Muscle layer of duodenum (tissue), 2 donors: Measurements from ENCODE around the gene PI4K2B.
"Not testable (repeated sequence)": the region's sequence is repeated elsewhere in the genome, so short reads cannot be mapped to it uniquely, and the experiment has no call there.

Experiments
- H3K27ac ChIP-seq: one replicate; pipeline ENCODE4 v1.7.0; 2013; ENCODE audit warnings: mild to moderate bottlenecking, low read length
- H3K27me3 ChIP-seq: one replicate; pipeline ENCODE4 v1.7.0; 2013; ENCODE audit warnings: low read depth, mild to moderate bottlenecking, control low read depth, low read length
- H3K36me3 ChIP-seq, 2 donors: one replicate each; pipeline ENCODE4 v1.7.0; 2013; ENCODE audit warnings: low read length in 2 of 2, control low read depth in 1 of 2, mild to moderate bottlenecking in 1 of 2; ENCODE audit not compliant: insufficient read depth in 2 of 2, control insufficient read depth in 1 of 2
- H3K4me1 ChIP-seq, 2 donors: one replicate each; pipeline ENCODE4 v1.7.0; 2013; ENCODE audit warnings: low read length in 2 of 2, mild to moderate bottlenecking in 2 of 2, control low read depth in 1 of 2, moderate library complexity in 1 of 2; ENCODE audit not compliant: insufficient read depth in 2 of 2, control insufficient read depth in 1 of 2
- H3K4me3 ChIP-seq, 2 donors: one replicate each; pipeline ENCODE4 v1.7.0; 2013; ENCODE audit warnings: low read length in 2 of 2, low read depth in 1 of 2, mild to moderate bottlenecking in 1 of 2
- H3K9me3 ChIP-seq, 2 donors: one replicate each; pipeline ENCODE4 v1.7.0; 2013; ENCODE audit warnings: low read length in 2 of 2, control low read depth in 1 of 2, mild to moderate bottlenecking in 1 of 2; ENCODE audit not compliant: control insufficient read depth in 1 of 2
- donor health status: healthy.

Gene PI4K2B

DNA sequence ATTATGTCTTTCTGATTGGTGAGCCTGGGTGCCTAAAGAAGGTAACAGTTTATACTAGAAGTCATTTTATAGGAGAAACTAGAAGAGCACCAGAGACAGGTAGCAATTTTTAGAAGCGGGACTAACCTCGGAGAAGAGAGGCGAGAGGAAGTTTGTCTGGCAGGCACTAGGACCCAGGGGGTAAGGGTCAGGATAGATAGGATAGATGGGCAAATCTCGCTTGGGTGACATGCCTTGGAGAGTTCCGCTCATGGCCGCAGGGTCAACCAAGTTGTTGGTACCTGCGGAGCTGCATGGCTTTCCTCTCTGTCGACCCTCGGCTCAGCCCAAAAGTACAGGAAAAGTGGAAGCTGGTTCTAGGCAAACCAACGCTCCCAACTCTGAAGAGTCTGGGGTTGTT, 11.3 kb downstream of the PI4K2B start:
- Histone ChIP-seq H3K4me1 (no peaks in the 10 kb centered on the region), H3K36me3 (no peaks in the 10 kb centered on the region), H3K9me3 (no peaks in the 10 kb centered on the region), H3K27me3 (no peaks in the 10 kb centered on the region), H3K27ac (no peak overlapping the region), H3K4me3 (no peak overlapping the region)

DNA sequence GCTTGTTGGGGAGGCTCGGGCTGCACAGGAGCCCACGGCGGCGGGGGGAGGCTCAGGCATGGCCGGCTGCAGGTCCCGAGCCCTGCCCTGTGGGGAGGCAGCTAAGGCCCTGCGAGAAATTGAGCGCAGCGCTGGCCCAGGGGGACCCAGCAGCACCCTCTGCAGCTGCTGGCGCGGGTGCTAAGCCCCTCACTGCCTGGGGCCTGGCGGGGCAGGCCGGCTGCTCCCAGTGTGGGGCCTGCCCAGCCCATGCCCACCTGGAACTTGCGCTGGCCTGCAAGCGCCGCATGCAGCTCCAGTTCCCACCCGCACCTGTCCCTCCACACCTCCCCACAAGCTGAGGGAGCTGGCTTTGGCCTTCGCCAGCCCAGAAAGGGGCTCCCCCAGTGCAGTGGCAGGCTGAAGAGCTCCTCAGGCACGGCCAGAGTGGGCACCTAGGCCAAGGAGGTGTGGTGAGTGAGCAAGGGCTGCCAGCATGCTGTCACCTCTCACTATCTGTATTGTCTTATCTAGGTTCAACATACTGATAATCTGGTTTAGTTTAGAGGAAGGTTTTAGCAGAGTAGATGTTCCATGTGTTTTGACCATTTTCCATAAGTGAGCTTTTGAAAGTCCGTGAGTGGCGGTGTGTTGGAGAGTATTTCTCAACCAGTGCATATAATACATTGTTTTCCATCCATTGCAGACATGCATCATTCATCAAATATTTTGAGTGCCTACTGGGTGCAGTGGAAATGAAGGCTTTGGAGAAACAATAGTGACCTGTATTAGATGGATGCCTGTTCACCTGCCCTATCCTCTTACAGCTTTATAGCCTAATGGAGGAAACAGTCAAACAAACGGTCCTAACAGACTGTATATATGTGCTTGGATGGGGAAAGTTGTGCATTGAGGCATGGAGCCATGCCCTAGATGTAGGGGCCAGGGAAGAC, 13.1 kb downstream of the PI4K2B start:
- Histone ChIP-seq H3K4me1 (no peaks in the 10 kb centered on the region), H3K27ac (no peak overlapping the region), H3K9me3 (no peaks in the 10 kb centered on the region), H3K36me3 (no peaks in the 10 kb centered on the region), H3K4me3 (no peak overlapping the region), H3K27me3 (no peaks in the 10 kb centered on the region)

DNA sequence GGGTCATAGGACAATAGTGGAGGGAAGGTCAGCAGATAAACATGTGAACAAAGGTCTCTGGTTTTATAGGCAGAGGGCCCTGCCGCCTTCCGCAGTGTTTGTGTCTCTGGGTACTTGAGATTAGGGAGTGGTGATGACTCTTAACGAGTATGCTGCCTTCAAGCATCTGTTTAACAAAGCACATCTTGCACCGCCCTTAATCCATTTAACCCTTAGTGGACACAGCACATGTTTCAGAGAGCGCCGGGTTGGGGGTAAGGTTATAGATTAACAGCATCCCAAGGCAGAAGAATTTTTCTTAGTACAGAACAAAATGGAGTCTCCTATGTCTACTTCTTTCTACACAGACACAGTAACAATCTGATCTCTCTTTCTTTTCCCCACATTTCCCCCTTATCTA, 15.0 kb downstream of the PI4K2B start:
- not testable (repeated sequence) for H3K36me3 ChIP-seq, H3K27ac ChIP-seq, H3K27me3 ChIP-seq, H3K9me3 ChIP-seq, H3K4me1 ChIP-seq, H3K4me3 ChIP-seq

DNA sequence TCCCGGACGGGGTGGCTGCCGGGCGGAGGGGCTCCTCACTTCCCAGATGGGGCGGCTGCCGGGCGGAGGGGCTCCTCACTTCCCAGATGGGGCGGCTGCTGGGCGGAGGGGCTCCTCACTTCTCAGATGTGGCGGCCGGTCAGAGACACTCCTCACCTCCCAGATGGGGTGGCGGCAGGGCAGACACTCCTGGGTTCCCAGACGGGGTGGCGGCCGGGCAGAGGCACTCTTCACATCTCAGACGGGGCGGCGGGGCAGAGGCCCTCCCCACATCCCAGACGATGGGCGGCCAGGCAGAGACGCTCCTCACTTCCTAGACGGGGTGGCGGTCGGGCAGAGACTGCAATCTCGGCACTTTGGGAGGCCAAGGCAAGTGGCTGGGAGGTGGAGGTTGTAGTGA, 15.7 kb downstream of the PI4K2B start:
- not testable (repeated sequence) for H3K4me1 ChIP-seq, H3K36me3 ChIP-seq, H3K27ac ChIP-seq, H3K4me3 ChIP-seq, H3K9me3 ChIP-seq, H3K27me3 ChIP-seq

DNA sequence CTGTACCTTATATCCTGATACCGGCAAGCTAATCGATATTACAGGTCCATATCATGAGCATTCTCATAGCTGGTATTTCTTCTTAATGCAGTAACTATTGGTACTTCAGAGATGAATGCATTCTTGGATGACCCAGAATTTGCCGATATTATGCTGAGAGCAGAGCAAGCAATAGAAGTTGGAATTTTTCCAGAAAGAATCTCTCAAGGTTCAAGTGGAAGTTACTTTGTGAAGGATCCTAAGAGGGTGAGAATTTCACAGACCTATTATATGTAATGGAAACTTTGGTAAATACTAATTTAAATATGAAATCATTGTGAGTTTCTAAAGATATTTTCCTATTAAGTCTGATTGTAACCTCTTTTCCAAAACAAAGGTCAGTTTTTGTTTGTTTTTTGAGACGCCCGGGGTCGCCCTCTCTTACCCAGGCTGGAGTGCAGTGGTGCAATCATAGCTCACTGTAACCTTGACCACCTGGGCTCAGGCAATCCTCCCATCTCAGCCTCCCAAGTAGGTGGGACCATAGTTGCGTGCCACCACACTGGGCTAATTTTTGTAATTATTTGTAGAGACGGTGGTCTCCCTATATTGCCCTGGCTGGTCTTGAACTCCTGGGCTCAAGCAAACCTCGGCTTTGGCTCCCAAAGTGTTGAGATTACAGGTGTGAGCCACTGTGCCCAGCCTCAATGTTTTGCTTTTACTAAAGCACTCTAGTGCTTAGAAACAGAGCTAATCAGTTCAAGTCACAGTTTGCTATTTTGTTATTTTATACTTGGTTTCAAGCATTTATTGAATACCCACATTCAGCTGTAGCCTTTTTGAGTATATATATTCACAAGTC, 18.6 kb downstream of the PI4K2B start:
- no peaks in the 10 kb centered on the region for H3K27me3 ChIP-seq
- H3K4me1 ChIP-seq = peaks cover 0 to 5% of the 10 kb centered on the region in 2 donors
- no peak overlapping the region for H3K4me3 ChIP-seq
- peaks cover 18 to 19% of the 10 kb centered on the region in 2 donors for H3K36me3 ChIP-seq
- no peaks in the 10 kb centered on the region for H3K9me3 ChIP-seq
- no peak overlapping the region for H3K27ac ChIP-seq

DNA sequence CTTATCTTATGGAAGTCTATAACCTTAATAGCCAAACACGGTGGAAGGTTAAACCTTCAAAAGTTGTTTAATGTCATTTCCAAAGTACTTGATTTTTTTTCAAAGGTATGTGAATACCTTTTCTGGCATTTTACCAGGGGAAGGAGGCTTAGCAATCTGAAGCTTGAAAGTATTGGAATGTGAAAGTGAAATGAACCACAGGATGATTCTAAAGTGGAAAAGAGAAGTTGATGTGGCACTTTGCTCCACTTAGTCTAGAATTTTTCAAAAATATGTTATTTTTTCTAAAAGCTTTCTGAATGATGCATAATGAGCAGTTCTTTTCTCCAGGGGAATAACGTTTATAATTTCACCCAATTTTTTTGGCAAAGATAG, 19.2 kb downstream of the PI4K2B start:
- Histone ChIP-seq H3K4me1 (peaks cover 0 to 5% of the 10 kb centered on the region in 2 donors), H3K4me3 (no peak overlapping the region), H3K27ac (no peak overlapping the region), H3K9me3 (no peaks in the 10 kb centered on the region), H3K27me3 (no peaks in the 10 kb centered on the region), H3K36me3 (peaks cover 18 to 21% of the 10 kb centered on the region in 2 donors)

DNA sequence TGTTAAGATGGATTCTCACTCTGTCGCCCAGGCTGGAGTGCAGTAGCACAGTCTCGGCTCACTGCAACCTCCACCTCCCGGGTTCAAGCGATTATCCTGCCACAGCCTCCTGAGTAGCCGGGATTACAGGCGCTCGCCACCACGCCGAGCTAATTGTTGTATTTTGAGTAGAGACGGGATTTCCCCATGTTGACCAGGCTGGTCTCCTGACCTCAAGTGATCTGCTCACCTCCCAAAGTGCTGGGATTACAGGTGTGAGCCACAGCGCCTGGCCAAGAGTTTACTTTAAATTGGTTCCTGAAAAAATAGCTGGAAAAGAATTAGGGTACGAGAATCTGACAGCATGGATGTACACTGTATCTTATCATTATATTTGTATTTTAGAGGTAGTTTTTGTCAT, 20.0 kb downstream of the PI4K2B start:
- H3K27me3 ChIP-seq = not testable (repeated sequence)

DNA sequence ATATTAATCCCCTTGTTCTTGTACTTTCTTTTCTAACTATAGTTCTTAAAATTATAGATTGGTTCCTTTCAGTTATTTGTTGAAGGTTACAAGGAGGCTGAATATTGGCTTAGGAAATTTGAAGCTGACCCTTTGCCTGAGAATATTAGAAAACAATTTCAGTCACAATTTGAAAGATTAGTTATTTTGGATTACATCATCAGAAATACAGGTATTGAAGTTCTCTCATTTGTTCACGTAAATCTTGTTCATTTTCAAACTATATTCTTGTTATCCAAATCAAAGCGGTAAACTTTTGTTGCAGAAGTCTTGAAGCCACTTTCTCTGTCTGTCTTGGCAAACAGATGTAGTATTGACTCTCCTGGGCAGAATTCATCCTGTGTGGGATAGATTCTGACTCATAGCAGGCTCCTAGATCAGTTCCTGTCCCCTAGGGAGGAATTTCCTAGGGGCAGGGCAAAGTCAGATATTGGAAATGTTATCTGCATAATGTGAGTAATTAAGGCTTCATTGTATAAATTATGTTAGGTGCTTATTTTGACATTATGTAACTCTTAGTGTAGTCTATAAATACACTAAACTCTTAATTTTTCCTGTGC, 25.2 kb downstream of the PI4K2B start:
- Histone ChIP-seq H3K27ac (no peak overlapping the region), H3K4me1 (no peaks in the 10 kb centered on the region), H3K9me3 (no peaks in the 10 kb centered on the region), H3K27me3 (no peaks in the 10 kb centered on the region), H3K4me3 (no peak overlapping the region), H3K36me3 (peaks cover 21 to 30% of the 10 kb centered on the region in 2 donors)

More for the DNA sequence above, 20.0 kb downstream of the PI4K2B start:
- H3K9me3 ChIP-seq, H3K4me1 ChIP-seq, H3K27ac ChIP-seq, H3K4me3 ChIP-seq: not testable (repeated sequence)
- H3K36me3 ChIP-seq = peaks cover 18 to 21% of the 10 kb centered on the region in 2 donors

DNA sequence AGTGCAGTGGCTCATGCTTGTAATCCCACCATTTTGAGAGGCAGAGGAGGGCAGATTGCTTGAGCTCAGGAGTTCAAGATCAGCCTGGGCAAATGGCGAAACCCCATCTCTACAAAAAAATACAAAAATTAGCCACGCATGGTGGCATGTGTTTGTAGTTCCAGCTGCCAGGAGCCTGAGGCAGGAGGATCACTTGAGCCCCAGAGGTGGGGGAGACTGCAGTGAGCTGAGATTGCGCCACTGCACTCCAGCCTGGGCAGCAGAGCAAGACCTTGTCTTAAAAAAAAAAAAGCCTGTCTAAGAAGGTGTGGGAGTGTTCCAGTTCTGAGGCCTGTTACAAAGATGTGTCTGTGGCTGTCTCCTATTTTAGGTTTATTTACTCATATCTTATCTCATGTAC, 38.0 kb downstream of the PI4K2B start:
- H3K36me3 ChIP-seq = peaks cover 7 to 10% of the 10 kb centered on the region in 2 donors
- no peaks in the 10 kb centered on the region for H3K9me3 ChIP-seq

DNA sequence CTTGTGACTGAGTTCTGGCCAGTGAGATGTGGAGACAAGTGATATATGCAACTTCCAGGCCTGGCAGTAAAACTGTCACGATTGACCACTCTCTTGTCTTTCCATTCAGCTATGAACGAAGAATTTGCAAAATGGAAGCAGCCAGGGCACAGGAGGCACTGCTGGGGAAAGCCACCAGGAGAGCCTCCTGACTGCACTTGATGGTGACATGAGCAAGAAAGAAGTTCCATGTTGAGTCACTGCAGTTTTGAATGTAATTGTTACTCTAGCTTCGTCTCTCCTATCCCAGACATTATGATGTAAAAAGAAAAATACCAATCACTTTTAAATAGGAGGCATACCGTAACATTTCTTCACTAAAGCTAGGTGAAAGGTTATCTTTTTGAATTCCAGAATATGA, 46.4 kb downstream of the PI4K2B start:
- Histone ChIP-seq H3K27ac (no peak overlapping the region), H3K4me3 (no peak overlapping the region), H3K4me1 (no peaks in the 10 kb centered on the region), H3K36me3 (peaks cover 6 to 12% of the 10 kb centered on the region in 2 donors), H3K9me3 (no peaks in the 10 kb centered on the region), H3K27me3 (no peaks in the 10 kb centered on the region)

More for the DNA sequence above, 38.0 kb downstream of the PI4K2B start:
- Histone ChIP-seq H3K27ac (no peak overlapping the region), H3K4me1 (no peaks in the 10 kb centered on the region), H3K4me3 (no peak overlapping the region), H3K27me3 (no peaks in the 10 kb centered on the region)

DNA sequence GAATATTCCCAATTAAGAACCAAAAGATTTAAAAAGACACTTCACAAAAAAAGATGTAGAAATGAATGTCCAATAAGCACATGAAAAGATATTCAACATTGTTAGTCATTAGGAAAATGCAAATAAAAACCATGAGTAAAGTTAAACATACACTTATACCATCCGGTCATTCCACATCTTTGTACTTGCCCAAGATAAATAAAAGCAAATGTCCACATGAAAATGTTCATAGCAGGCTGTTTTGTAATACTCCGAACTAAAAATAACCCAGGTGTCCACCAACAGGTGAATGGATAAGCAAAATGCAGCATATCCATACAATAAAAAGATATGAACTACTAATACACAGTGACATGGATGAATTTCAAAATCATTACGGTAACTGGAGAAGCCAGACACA, 50.1 kb downstream of the PI4K2B start:
- peaks cover 4 to 6% of the 10 kb centered on the region in 2 donors for H3K36me3 ChIP-seq
- no peak overlapping the region for H3K27ac ChIP-seq
- no peaks in the 10 kb centered on the region for H3K9me3 ChIP-seq

More for the DNA sequence above, 50.1 kb downstream of the PI4K2B start:
- H3K4me3 ChIP-seq = no peak overlapping the region
- no peaks in the 10 kb centered on the region for H3K27me3 ChIP-seq
- no peaks in the 10 kb centered on the region for H3K4me1 ChIP-seq
